K562 (cell line): ENCODE measurements around the gene EIF4E1B. TPM values are rescaled to one million over a fixed set of nuclear protein-coding genes. Genes with fewer than 3 reads are reported as not detected.

Experiments used
- ARID1B ChIP-seq: fragments of 450-650 bp; IDR thresholded peaks from 2 replicates; pipeline ENCODE4 v1.6.1; 2016; ENCODE audit warnings: antibody characterized with exemption, mild to moderate bottlenecking, inconsistent platforms
- EHMT2 ChIP-seq: fragments of 450-650 bp; IDR thresholded peaks from 2 replicates; pipeline ENCODE4 v1.6.1; 2018; ENCODE audit warnings: antibody characterized with exemption
- HMGXB4 ChIP-seq: sonication (generic); formaldehyde crosslinking; IDR thresholded peaks from 2 replicates; pipeline ENCODE4 v1.8.1; 2023; ENCODE audit warnings: mild to moderate bottlenecking, missing genetic modification reagents
- KLF1 ChIP-seq: fragments of 450-650 bp; IDR thresholded peaks from 2 replicates; pipeline ENCODE4 v1.6.1; 2016; ENCODE audit warnings: missing genetic modification characterization, missing compliant biosample characterization
- MAX ChIP-seq: sonication (generic); formaldehyde crosslinking; IDR thresholded peaks from 2 replicates; pipeline ENCODE4 v1.9.0; 2022; ENCODE audit warnings: mild to moderate bottlenecking, missing genetic modification reagents
- RREB1 ChIP-seq: fragments of 250-450 bp; sonication (Bioruptor Pico); IDR thresholded peaks from 2 replicates; pipeline ENCODE4 v1.4.0; 2020
- polyA plus RNA-seq, 8 experiments: library from polyadenylated mRNA; depleted of rRNA in 4 of 8; stranded (reverse) in 5 of 8; unstranded in 3 of 8; fragments of >200 nt; fragmentation: Nextera tagmentation in 2 of 8; fragmentation: Illumina TruSeq in 1 of 8; extraction: Ambion mirVana in 2 of 8; extraction: Trizol in 1 of 8; gene quantifications; 2 replicates each; pipeline versions ENCODE4 v1.2.1 to v1.2.3, GENCODE V29; 2011 to 2014; ENCODE audit warnings: inconsistent platforms in 1 of 8, missing spikeins in 1 of 8
- total RNA-seq, 7 experiments: library from RNA; depleted of rRNA in 6 of 7; stranded (reverse); fragments of >200 nt in 6 of 7; fragmentation: Illumina TruSeq in 2 of 7; extraction: Trizol in 2 of 7; gene quantifications; 2 replicates each; pipeline versions ENCODE4 v1.2.1 to v1.2.3, GENCODE V29; 2011 to 2021; ENCODE audit warnings: low replicate concordance in 1 of 7
- TF ChIP-seq, protein P1 (sequence below): sonication (generic); formaldehyde crosslinking; IDR thresholded peaks from 2 replicates; pipeline ENCODE4 v1.8.0; 2022; ENCODE audit warnings: missing genetic modification reagents, mild to moderate bottlenecking, borderline replicate concordance
- TF ChIP-seq, protein P2 (sequence below): fragments of 450-650 bp; formaldehyde crosslinking; IDR thresholded peaks from 2 replicates; pipeline ENCODE4 v1.4.0; 2020; ENCODE audit warnings: mild to moderate bottlenecking, moderate library complexity
- TF ChIP-seq, protein P3 (sequence below): sonication (generic); formaldehyde crosslinking; IDR thresholded peaks from 2 replicates; pipeline ENCODE4 v1.8.0; 2023; ENCODE audit warnings: mild to moderate bottlenecking, missing genetic modification reagents

EIF4E1B gene
- total and polyA plus RNA-seq, 9 of the 15 experiments (the other 6 are each of a cell fraction or from before 2014, with no cell fraction given), result not detected

- TF ChIP-seq RREB1 (CRISPR knock-in tag), result no peak
- TF ChIP-seq, protein P1, sequence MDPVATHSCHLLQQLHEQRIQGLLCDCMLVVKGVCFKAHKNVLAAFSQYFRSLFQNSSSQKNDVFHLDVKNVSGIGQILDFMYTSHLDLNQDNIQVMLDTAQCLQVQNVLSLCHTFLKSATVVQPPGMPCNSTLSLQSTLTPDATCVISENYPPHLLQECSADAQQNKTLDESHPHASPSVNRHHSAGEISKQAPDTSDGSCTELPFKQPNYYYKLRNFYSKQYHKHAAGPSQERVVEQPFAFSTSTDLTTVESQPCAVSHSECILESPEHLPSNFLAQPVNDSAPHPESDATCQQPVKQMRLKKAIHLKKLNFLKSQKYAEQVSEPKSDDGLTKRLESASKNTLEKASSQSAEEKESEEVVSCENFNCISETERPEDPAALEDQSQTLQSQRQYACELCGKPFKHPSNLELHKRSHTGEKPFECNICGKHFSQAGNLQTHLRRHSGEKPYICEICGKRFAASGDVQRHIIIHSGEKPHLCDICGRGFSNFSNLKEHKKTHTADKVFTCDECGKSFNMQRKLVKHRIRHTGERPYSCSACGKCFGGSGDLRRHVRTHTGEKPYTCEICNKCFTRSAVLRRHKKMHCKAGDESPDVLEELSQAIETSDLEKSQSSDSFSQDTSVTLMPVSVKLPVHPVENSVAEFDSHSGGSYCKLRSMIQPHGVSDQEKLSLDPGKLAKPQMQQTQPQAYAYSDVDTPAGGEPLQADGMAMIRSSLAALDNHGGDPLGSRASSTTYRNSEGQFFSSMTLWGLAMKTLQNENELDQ (CRISPR knock-in tag), result no peak
- TF ChIP-seq, protein P2, sequence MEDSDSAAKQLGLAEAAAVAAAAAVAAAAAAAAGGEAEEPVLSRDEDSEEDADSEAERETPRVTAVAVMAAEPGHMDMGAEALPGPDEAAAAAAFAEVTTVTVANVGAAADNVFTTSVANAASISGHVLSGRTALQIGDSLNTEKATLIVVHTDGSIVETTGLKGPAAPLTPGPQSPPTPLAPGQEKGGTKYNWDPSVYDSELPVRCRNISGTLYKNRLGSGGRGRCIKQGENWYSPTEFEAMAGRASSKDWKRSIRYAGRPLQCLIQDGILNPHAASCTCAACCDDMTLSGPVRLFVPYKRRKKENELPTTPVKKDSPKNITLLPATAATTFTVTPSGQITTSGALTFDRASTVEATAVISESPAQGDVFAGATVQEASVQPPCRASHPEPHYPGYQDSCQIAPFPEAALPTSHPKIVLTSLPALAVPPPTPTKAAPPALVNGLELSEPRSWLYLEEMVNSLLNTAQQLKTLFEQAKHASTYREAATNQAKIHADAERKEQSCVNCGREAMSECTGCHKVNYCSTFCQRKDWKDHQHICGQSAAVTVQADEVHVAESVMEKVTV (CRISPR knock-in tag), result no peak
- no peak for TF ChIP-seq HMGXB4 (CRISPR knock-in tag)
- no peak for TF ChIP-seq KLF1 (tag)
- TF ChIP-seq, protein P3, sequence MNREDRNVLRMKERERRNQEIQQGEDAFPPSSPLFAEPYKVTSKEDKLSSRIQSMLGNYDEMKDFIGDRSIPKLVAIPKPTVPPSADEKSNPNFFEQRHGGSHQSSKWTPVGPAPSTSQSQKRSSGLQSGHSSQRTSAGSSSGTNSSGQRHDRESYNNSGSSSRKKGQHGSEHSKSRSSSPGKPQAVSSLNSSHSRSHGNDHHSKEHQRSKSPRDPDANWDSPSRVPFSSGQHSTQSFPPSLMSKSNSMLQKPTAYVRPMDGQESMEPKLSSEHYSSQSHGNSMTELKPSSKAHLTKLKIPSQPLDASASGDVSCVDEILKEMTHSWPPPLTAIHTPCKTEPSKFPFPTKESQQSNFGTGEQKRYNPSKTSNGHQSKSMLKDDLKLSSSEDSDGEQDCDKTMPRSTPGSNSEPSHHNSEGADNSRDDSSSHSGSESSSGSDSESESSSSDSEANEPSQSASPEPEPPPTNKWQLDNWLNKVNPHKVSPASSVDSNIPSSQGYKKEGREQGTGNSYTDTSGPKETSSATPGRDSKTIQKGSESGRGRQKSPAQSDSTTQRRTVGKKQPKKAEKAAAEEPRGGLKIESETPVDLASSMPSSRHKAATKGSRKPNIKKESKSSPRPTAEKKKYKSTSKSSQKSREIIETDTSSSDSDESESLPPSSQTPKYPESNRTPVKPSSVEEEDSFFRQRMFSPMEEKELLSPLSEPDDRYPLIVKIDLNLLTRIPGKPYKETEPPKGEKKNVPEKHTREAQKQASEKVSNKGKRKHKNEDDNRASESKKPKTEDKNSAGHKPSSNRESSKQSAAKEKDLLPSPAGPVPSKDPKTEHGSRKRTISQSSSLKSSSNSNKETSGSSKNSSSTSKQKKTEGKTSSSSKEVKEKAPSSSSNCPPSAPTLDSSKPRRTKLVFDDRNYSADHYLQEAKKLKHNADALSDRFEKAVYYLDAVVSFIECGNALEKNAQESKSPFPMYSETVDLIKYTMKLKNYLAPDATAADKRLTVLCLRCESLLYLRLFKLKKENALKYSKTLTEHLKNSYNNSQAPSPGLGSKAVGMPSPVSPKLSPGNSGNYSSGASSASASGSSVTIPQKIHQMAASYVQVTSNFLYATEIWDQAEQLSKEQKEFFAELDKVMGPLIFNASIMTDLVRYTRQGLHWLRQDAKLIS (CRISPR knock-in tag), result no peak
- TF ChIP-seq MAX (CRISPR knock-in tag), result no peak
- no peak for TF ChIP-seq EHMT2
- TF ChIP-seq ARID1B, result no peak
Measured at GRCh38 chr5:176679365-176680225, 49.1 kb downstream of the EIF4E1B start (continued).
